ENCODE data around the gene PRR18. TPM values are rescaled to one million over a fixed set of nuclear protein-coding genes. Genes with fewer than 3 reads are reported as not detected.

PRR18 gene
- total and polyA plus RNA-seq, 5 donors, result 0.02 TPM; not detected in 4

Other genes with a start within 250 kb of the PRR18 start
- gene TBXT, start 140.5 kb downstream of the PRR18 start, total RNA-seq, result not detected
- not detected for gene TBXT, start 140.5 kb downstream of the PRR18 start, polyA plus RNA-seq
- 10 to 100 TPM; 23.6 to 25.2 (median 24.3) TPM for gene SFT2D1, start 34.2 kb upstream of the PRR18 start, total RNA-seq
- 45.8 TPM for gene SFT2D1, start 34.2 kb upstream of the PRR18 start, polyA plus RNA-seq
- 100 to 1,000 TPM; 275 to 395 (median 317) TPM for gene MPC1, start 74.5 kb upstream of the PRR18 start, total RNA-seq
- gene MPC1, start 74.5 kb upstream of the PRR18 start, polyA plus RNA-seq, result 760 TPM